ENCODE results near the gene GARIN5A. TPM values are rescaled to one million over a fixed set of nuclear protein-coding genes. Genes with fewer than 3 reads are reported as not detected.

The GARIN5A gene
- total RNA-seq, 1 experiment from 2014 or later, result 2.0 TPM

DNA sequence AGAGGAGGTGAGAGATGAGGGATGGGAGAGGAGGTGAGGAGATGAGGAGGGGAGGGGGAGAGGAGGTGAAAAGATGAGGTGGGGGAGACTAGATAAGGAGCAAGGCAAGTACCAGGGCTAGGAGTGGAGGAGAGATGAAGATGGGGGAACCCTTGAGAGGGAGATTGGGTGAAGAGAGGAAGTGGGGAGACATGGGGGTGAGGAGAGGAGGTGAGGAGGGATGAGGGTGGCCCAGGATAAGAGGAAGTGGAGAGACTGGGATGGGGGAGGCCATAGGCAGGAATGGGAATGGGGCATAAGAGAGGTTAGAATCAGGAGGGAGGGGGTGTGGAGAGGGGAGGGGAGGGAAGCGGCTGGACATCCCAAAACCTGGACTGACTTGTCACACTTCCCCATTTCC is 17.0 kb downstream of the GARIN5A start:
- Histone ChIP-seq H3K4me3 (ENCODE audit: low read depth in 2 of 2, low read length in 2 of 2) (no peak overlapping the region), H3K27me3 (ENCODE audit: control insufficient read depth, insufficient read depth, low read length) (no peaks in the 10 kb centered on the region), H3K27ac (ENCODE audit: low read length) (no peak overlapping the region), H3K36me3 (ENCODE audit: control insufficient read depth, insufficient read depth, low read length) (no peaks in the 10 kb centered on the region), H3K4me1 (ENCODE audit: control insufficient read depth, insufficient read depth, low read length) (no peaks in the 10 kb centered on the region; the same call in none of the 2 replicates), H3K9me3 (ENCODE audit: control insufficient read depth, insufficient read depth, low read depth, low read length) (no peaks in the 10 kb centered on the region)
- DNase-seq (ENCODE audit: low read depth, low spot score) (no peak), ATAC-seq (no peak)
- ChIA-PET CTCF (no interaction called here), POLR2A (no interaction called here)
- no TSS peak for BruUV-seq (replicated peaks)
- in situ Hi-C loops (cut with HindIII; ENCODE audit: low pct_unique_long_range_greater_than_20kb, low sequenced_read_pairs), result no loop called here
- intact Hi-C loops (cut with micrococcal nuclease; ENCODE audit: unreplicated experiment), result no loop called here
- TF ChIP-seq, protein P1, sequence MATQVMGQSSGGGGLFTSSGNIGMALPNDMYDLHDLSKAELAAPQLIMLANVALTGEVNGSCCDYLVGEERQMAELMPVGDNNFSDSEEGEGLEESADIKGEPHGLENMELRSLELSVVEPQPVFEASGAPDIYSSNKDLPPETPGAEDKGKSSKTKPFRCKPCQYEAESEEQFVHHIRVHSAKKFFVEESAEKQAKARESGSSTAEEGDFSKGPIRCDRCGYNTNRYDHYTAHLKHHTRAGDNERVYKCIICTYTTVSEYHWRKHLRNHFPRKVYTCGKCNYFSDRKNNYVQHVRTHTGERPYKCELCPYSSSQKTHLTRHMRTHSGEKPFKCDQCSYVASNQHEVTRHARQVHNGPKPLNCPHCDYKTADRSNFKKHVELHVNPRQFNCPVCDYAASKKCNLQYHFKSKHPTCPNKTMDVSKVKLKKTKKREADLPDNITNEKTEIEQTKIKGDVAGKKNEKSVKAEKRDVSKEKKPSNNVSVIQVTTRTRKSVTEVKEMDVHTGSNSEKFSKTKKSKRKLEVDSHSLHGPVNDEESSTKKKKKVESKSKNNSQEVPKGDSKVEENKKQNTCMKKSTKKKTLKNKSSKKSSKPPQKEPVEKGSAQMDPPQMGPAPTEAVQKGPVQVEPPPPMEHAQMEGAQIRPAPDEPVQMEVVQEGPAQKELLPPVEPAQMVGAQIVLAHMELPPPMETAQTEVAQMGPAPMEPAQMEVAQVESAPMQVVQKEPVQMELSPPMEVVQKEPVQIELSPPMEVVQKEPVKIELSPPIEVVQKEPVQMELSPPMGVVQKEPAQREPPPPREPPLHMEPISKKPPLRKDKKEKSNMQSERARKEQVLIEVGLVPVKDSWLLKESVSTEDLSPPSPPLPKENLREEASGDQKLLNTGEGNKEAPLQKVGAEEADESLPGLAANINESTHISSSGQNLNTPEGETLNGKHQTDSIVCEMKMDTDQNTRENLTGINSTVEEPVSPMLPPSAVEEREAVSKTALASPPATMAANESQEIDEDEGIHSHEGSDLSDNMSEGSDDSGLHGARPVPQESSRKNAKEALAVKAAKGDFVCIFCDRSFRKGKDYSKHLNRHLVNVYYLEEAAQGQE (IDR thresholded peaks at IDR 0.05; ENCODE audit: insufficient read depth in 1 of 2, low read depth in 2 of 2, low read length in 1 of 2), result no peak
- no peak for TF ChIP-seq TCF7L2 (IDR thresholded peaks at IDR 0.05; ENCODE audit: low read depth, low read length)
- TF ChIP-seq, protein P2, sequence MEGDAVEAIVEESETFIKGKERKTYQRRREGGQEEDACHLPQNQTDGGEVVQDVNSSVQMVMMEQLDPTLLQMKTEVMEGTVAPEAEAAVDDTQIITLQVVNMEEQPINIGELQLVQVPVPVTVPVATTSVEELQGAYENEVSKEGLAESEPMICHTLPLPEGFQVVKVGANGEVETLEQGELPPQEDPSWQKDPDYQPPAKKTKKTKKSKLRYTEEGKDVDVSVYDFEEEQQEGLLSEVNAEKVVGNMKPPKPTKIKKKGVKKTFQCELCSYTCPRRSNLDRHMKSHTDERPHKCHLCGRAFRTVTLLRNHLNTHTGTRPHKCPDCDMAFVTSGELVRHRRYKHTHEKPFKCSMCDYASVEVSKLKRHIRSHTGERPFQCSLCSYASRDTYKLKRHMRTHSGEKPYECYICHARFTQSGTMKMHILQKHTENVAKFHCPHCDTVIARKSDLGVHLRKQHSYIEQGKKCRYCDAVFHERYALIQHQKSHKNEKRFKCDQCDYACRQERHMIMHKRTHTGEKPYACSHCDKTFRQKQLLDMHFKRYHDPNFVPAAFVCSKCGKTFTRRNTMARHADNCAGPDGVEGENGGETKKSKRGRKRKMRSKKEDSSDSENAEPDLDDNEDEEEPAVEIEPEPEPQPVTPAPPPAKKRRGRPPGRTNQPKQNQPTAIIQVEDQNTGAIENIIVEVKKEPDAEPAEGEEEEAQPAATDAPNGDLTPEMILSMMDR (IDR thresholded peaks at IDR 0.05), result no peak
- no peak for TF ChIP-seq POLR2AphosphoS5 (IDR thresholded peaks at IDR 0.05; ENCODE audit: low read depth, low read length)
- no peak for TF ChIP-seq SIN3A (IDR thresholded peaks at IDR 0.05; ENCODE audit: borderline replicate concordance, insufficient read depth, low read depth, low read length)

DNA sequence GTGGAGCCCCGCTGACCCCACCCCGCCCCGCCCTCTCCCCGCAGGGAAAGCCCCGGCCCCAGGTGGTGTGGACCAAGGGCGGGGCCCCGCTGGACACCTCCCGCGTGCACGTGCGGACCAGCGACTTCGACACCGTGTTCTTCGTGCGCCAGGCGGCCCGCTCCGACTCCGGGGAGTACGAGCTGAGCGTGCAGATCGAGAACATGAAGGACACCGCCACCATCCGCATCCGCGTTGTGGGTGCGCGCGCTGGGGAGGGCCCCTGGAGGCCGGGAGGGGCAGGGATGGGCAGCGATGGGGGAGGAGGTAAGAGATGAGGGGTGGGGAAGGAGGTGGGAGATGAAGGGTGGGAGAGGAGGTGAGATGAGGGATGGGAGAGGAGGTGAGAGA is 17.6 kb downstream of the GARIN5A start:
- ChIA-PET CTCF (interaction anchor here (0.7 kb wide), 1 partner anchor 207 kb away, joined by 5 read pairs; no protein-coding TSS in a partner anchor), POLR2A (no interaction called here)
- intact Hi-C loops (cut with micrococcal nuclease; ENCODE audit: unreplicated experiment) (no loop called here), in situ Hi-C loops (cut with HindIII; ENCODE audit: low pct_unique_long_range_greater_than_20kb, low sequenced_read_pairs) (no loop called here)
- no peaks in the 10 kb centered on the region for H3K9me3 ChIP-seq (ENCODE audit: control insufficient read depth, insufficient read depth, low read depth, low read length)
- ATAC-seq (no peak), DNase-seq (ENCODE audit: low read depth, low spot score) (no peak)
- no peak overlapping the region for H3K27ac ChIP-seq (ENCODE audit: low read length)
- BruUV-seq (replicated peaks), result no TSS peak
- no peaks in the 10 kb centered on the region for H3K36me3 ChIP-seq (ENCODE audit: control insufficient read depth, insufficient read depth, low read length)
- H3K4me3 ChIP-seq (ENCODE audit: low read depth in 2 of 2, low read length in 2 of 2), result no peak overlapping the region
- TF ChIP-seq, protein P2 (IDR thresholded peaks at IDR 0.05), result no peak
- TF ChIP-seq POLR2AphosphoS5 (IDR thresholded peaks at IDR 0.05; ENCODE audit: low read depth, low read length), result no peak
- TF ChIP-seq SIN3A (IDR thresholded peaks at IDR 0.05; ENCODE audit: borderline replicate concordance, insufficient read depth, low read depth, low read length), result no peak
- TF ChIP-seq TCF7L2 (IDR thresholded peaks at IDR 0.05; ENCODE audit: low read depth, low read length), result no peak
- TF ChIP-seq, protein P1 (IDR thresholded peaks at IDR 0.05; ENCODE audit: insufficient read depth in 1 of 2, low read depth in 2 of 2, low read length in 1 of 2), result no peak
- H3K27me3 ChIP-seq (ENCODE audit: control insufficient read depth, insufficient read depth, low read length), result no peaks in the 10 kb centered on the region
- no peaks in the 10 kb centered on the region; the same call in none of the 2 replicates for H3K4me1 ChIP-seq (ENCODE audit: control insufficient read depth, insufficient read depth, low read length)

Measured in Panc1 (cell line).